Calu3 (cell line): Measurements from ENCODE around the gene CDPF1. TPM values are rescaled to one million over a fixed set of nuclear protein-coding genes. Genes with fewer than 3 reads are reported as not detected.
"Not testable (repeated sequence)": the region's sequence is repeated elsewhere in the genome, so short reads cannot be mapped to it uniquely, and the experiment has no call there.

Experiments
- BruUV-seq: library from RNA; stranded (reverse); fragments of 400-500 nt; replicated peaks from 2 replicates; lab custom pipeline; 2021; lab: Mats Ljungman, UMichigan
- CTCF ChIA-PET: fragments of 300-600 bp; sonication (Branson Sonifier 250); formaldehyde crosslinking; loops from one replicate; lab custom pipeline; 2022; ENCODE audit warnings: antibody characterized with exemption; lab: Charles Lee
- DNase-seq: peaks from one replicate; pipeline ENCODE4 v3.0.0; 2022
- H3K27ac Mint-ChIP-seq: one replicate; pipeline ENCODE4 v1.8.0; 2022; ENCODE audit warnings: mixed read lengths; ENCODE audit not compliant: unreplicated experiment
- H3K27me3 Mint-ChIP-seq: one replicate; pipeline ENCODE4 v1.8.0; 2022; ENCODE audit warnings: mixed read lengths; ENCODE audit not compliant: unreplicated experiment
- H3K36me3 Mint-ChIP-seq: one replicate; pipeline ENCODE4 v1.8.0; 2022; ENCODE audit warnings: mild to moderate bottlenecking, moderate library complexity, mixed read lengths; ENCODE audit not compliant: insufficient read depth, unreplicated experiment
- H3K4me1 Mint-ChIP-seq: one replicate; pipeline ENCODE4 v1.8.0; 2022; ENCODE audit warnings: mild to moderate bottlenecking, low read depth, mixed read lengths; ENCODE audit not compliant: unreplicated experiment
- H3K4me3 Mint-ChIP-seq: one replicate; pipeline ENCODE4 v1.8.0; 2022; ENCODE audit warnings: mild to moderate bottlenecking, low read depth, moderate library complexity, mixed read lengths; ENCODE audit not compliant: unreplicated experiment
- H3K9me3 Mint-ChIP-seq: one replicate; pipeline ENCODE4 v1.8.0; 2022; ENCODE audit warnings: low read depth, mixed read lengths; ENCODE audit not compliant: unreplicated experiment
- CTCF ChIP-seq: fragments of 200-600 bp; IDR thresholded peaks from one replicate; pipeline ENCODE4 v1.8.0; 2022; ENCODE audit warnings: antibody characterized with exemption; ENCODE audit not compliant: unreplicated experiment
- intact Hi-C: fragments of 100-400 bp; cut with micrococcal nuclease; formaldehyde crosslinking; loops from one replicate; pipeline ENCODE4 v1.10.0; 2022; ENCODE audit not compliant: unreplicated experiment
- total RNA-seq: library from RNA; stranded (reverse); gene quantifications from 2 replicates; pipeline ENCODE4 v1.2.3, GENCODE V29; 2022

Gene CDPF1
- total RNA-seq, 1 experiment from 2014 or later = 10.5 TPM

DNA sequence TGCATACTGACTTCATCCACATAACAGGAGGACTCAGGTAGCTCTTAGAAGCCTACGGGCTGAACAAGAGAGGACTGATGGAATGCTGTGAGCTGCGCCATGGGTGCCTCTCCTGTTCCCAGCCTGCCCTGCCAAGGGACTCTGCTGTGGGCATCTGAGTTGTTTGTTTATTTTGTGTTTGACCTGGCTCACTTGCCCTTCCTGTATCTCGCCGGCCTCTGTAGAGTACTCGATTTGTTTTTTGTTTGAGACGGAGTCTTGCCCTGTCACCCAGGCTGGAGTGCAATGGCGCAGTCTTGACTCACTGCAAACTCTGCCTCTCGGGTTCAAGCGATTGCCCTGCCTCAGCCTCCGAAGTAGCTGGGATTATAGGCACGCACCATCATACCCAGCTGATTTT lies 19.5 kb upstream of the CDPF1 start:
- Mint-ChIP-seq H3K27me3 (no peaks in the 10 kb centered on the region), H3K4me3 (no peak overlapping the region), H3K27ac (no peak overlapping the region), H3K36me3 (peaks cover 25% of the 10 kb centered on the region), H3K4me1 (peaks cover 23% of the 10 kb centered on the region), H3K9me3 (peaks cover 3% of the 10 kb centered on the region)
- CTCF ChIA-PET = no interaction called here
- no peak for TF ChIP-seq CTCF
- no TSS peak for BruUV-seq
- DNase-seq = no peak
- intact Hi-C loops = loop anchor here (10.0 kb wide), 1 partner anchor 115 kb away; the partner anchor contains the start of gene PPARA

- peak; percentile 90 for DNase-seq
- no TSS peak for BruUV-seq
- peaks cover 23% of the 10 kb centered on the region for H3K4me1 Mint-ChIP-seq
- no peaks in the 10 kb centered on the region for H3K27me3 Mint-ChIP-seq
- intact Hi-C loops = loop anchor here (10.0 kb wide), 1 partner anchor 113 kb away; the partner anchor contains the start of gene PPARA
- CTCF ChIA-PET = interaction anchor here (0.7 to 1.0 kb wide), 3 partner anchors 118 to 135 kb away, joined by 3 to 6 read pairs (median 3); no protein-coding TSS in a partner anchor
- peaks cover 21% of the 10 kb centered on the region for H3K36me3 Mint-ChIP-seq
- TF ChIP-seq CTCF = no peak
- H3K9me3 Mint-ChIP-seq = peaks cover 5% of the 10 kb centered on the region
- H3K27ac Mint-ChIP-seq = peak within 1 kb of the TSS; percentile 63
- H3K4me3 Mint-ChIP-seq = peak within 1 kb of the TSS; percentile 93
Measured at GRCh38 chr22:46267431-46268279, 17.6 kb upstream of the CDPF1 start, which contains the start of gene TTC38. TTC38 (plus strand) TSS chr22:46268008; CDS start chr22:46268040, 32 bp downstream.

GRCh38 chr22:46265627-46266026 lies 15.5 kb upstream of the CDPF1 start:
- peaks cover 15% of the 10 kb centered on the region for H3K27me3 Mint-ChIP-seq
- H3K4me3 Mint-ChIP-seq, H3K9me3 Mint-ChIP-seq, CTCF ChIA-PET, BruUV-seq, DNase-seq, H3K27ac Mint-ChIP-seq: not testable (repeated sequence)
- intact Hi-C loops = loop anchor here (10.0 kb wide), 1 partner anchor 111 kb away; the partner anchor contains the start of gene PPARA
- H3K4me1 Mint-ChIP-seq = peaks cover 23% of the 10 kb centered on the region
- peaks cover 21% of the 10 kb centered on the region for H3K36me3 Mint-ChIP-seq

DNA sequence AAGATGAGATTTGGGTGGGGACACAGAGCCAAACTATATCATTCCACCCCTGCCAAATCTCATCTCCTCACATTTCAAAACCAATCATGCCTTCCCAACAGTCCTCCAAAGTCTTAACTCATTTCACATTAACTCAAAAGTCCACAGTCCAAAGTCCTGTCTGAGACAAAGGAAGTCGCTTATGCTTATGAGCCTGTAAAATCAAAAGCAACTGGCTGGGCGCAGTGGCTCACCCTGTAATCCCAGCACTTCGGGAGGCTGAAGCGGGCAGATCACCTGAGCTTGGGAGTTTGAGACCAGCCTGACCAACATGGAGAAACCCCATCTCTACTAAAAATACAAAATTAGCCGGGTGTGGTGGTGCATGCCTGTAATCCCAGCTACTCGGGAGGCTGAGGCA lies 14.4 kb upstream of the CDPF1 start:
- H3K27ac Mint-ChIP-seq, BruUV-seq, H3K4me3 Mint-ChIP-seq, CTCF ChIA-PET, H3K9me3 Mint-ChIP-seq, DNase-seq: not testable (repeated sequence)
- H3K36me3 Mint-ChIP-seq = peaks cover 17% of the 10 kb centered on the region
- intact Hi-C loops = loop anchor here (10.0 kb wide), 1 partner anchor 110 kb away; the partner anchor contains the start of gene PPARA
- peaks cover 18% of the 10 kb centered on the region for H3K4me1 Mint-ChIP-seq
- H3K27me3 Mint-ChIP-seq = peaks cover 25% of the 10 kb centered on the region

DNA sequence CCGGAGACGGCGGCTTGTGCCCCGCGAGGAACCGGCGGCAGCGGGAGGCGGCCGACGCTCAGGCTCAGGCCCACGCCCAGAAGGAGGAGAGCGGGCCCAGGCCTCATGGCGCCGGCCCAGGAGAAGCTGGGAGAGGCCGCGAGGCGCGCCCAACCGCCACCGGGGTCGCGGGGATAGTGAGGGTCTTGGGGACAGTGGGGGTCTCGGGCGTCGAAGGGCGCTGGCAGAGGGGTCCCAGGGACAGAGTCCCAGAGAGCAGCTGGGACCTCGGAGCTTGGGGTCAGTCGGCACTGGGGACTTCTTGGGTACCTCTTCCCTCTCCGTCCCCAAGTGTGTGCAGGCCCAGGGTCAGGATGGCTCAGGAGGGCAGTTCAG lies 13.1 kb upstream of the CDPF1 start, which contains the start of gene PKDREJ:
TSS of gene PKDREJ (minus strand) at position 128 of the 375 bp plus-strand sequence. CDS start at position 107, 21 bp downstream.
- intact Hi-C loops = loop anchor here (10.0 kb wide), 1 partner anchor 108 kb away; the partner anchor contains the start of gene PPARA
- H3K27me3 Mint-ChIP-seq = peaks cover 25% of the 10 kb centered on the region

More for the DNA sequence above, 13.1 kb upstream of the CDPF1 start, which contains the start of gene PKDREJ:
- peaks cover 12% of the 10 kb centered on the region for H3K36me3 Mint-ChIP-seq
- BruUV-seq = no TSS peak
- peaks cover 5% of the 10 kb centered on the region for H3K9me3 Mint-ChIP-seq
- peaks cover 12% of the 10 kb centered on the region for H3K4me1 Mint-ChIP-seq
- H3K4me3 Mint-ChIP-seq = no peak within 1 kb of the TSS
- CTCF ChIA-PET = no interaction called here
- no peak for DNase-seq
- H3K27ac Mint-ChIP-seq = no peak within 1 kb of the TSS
- no peak for TF ChIP-seq CTCF
